Thyroid gland (tissue), 4 donors: ENCODE results near the gene HSD17B11.

Experiments used
- CTCF ChIP-seq, 6 experiments: fragments of 200-600 bp in 3 of 6; fragments of 450-650 bp in 3 of 6; sonication (generic) in 3 of 6; IDR thresholded peaks; one replicate each; pipeline ENCODE4 v1.5.1; 2016 to 2019; ENCODE audit warnings: antibody characterized with exemption in 6 of 6, mild to moderate bottlenecking in 2 of 6, inconsistent platforms in 1 of 6, moderate library complexity in 1 of 6
- POLR2A ChIP-seq, 2 donors: fragments of 450-650 bp; IDR thresholded peaks; one replicate each; pipeline ENCODE4 v1.6.1; 2017; ENCODE audit warnings: antibody characterized with exemption in 2 of 2, mild to moderate bottlenecking in 2 of 2, moderate library complexity in 1 of 2

GRCh38 chr4:87426865-87427517 lies 36.0 kb upstream of the HSD17B11 start:
- TF ChIP-seq CTCF (IDR thresholded peaks at IDR 0.05) (no peak), POLR2A (IDR thresholded peaks at IDR 0.05) (no peak)
